GM21723 (cell line): ENCODE data around the gene STAG1.
"Not testable (repeated sequence)": the region's sequence is repeated elsewhere in the genome, so short reads cannot be mapped to it uniquely, and the experiment has no call there.

Source experiments
- ATAC-seq: cut with Tn5 transposase; IDR thresholded peaks from one replicate; pipeline ENCODE4 v1.9.1; 2021; ENCODE audit warnings: mild to moderate bottlenecking, moderate library complexity; ENCODE audit not compliant: unreplicated experiment

STAG1 gene

GRCh38 chr3:136432685-136433084, 319.5 kb downstream of the STAG1 start:
- ATAC-seq = no peak

DNA sequence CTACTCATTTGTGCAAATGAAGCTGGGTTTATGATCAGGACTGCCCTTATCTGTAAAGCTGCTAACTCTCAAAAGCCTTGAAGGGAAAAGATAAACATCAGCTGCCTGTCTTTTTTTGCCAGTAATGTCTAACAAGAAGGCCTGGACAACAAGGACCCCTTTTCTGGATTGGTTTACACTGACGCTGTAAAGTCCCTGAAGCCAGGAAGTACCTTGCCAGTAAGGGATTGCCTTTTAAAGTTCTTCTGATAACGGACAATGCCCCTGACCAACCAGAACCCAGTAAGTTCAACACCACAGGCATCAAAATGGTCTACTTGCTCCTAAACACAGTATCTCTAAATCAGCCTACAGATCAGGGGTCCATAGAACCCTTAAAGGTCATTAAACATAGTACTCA, 324.0 kb downstream of the STAG1 start:
- ATAC-seq = no peak

- ATAC-seq = no peak
These were observed 324.9 kb downstream of the STAG1 start for GRCh38 chr3:136427236-136427635.

DNA sequence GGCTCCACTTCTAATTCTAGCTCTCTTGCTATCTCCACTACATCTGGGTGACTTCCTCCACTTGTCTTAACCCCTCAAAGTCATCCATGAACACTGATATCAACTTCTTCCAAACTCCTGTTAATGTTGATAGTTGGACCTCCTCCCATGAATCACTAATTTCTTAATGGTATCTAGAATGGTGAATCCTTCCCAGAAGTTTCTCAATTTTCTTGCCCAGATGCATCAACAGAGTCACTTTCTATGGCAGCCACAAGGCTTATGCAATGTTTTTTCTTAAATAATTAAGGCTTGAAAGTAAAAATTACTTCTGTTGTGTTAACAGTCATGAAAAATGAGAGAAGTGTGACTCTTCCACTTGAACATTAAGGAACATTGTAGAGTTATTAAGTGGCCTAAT, 337.7 kb downstream of the STAG1 start:
- no peak for ATAC-seq

DNA sequence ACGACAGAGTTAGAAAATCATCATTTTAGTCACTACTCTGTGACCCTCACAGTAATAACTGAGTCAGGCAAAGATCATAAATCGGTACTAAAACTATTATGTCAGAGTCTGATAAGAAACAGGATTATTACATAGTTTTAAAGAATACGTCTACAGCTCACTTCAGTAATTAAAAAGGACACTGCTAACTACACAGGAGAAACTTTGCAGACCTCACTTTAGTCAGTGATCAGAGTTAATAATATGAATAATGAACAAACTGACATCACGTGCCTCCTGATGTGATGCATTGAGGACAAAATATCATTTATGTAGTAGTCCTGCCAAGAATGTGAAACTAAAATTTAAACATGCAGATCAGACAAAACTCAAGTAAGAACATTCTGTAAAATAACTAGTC, 339.9 kb downstream of the STAG1 start:
- no peak for ATAC-seq

DNA sequence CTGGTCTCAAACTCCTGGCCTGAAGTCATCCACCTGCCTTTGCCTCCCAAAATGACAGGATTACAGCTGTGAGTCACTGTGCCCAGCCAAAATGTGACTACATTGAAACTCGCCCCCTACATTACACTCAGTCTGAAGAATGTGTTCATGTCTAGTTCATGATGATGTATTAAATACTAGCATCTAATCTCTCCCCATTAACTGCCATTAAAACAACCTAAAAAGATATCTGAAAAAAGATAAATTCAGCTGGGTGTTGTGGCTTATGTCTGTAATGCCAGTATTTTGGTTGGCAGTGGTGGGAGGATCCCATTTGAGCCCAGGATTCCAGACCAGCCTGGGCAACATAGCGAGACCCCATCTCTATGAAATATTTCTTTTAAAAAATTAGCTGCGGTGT, 342.6 kb downstream of the STAG1 start:
- ATAC-seq = no peak

GRCh38 chr3:136404056-136404455, 348.1 kb downstream of the STAG1 start:
- no peak for ATAC-seq

- no peak for ATAC-seq
These were observed 355.3 kb downstream of the STAG1 start for GRCh38 chr3:136396916-136397315.

GRCh38 chr3:136390574-136390973, 361.6 kb downstream of the STAG1 start:
- no peak for ATAC-seq

- no peak for ATAC-seq
These were observed 365.1 kb downstream of the STAG1 start for GRCh38 chr3:136387031-136387430.

- peak; percentile 81 for ATAC-seq
These were observed 366.7 kb downstream of the STAG1 start for GRCh38 chr3:136385457-136385856.

- no peak for ATAC-seq
These were observed 371.1 kb downstream of the STAG1 start for GRCh38 chr3:136381051-136381450.

DNA sequence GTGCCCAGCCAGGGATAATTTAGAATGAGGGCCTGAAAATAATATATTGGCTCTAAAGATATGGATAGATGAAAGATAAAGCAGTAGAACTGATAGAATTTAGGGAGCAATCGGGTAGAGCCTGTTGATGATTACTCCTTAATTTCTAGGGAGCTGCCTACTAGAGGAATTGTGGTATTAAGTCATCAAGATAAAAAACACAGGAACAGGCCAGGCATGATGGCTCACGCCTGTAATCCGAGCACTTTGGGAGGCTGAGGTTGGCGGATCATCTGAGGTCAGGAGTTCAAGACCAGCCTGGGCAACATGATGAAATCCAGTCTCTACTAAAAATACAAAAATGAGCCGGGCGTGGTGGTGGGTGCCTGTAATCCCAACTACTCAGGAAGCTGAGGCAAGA, 371.6 kb downstream of the STAG1 start:
- no peak for ATAC-seq

DNA sequence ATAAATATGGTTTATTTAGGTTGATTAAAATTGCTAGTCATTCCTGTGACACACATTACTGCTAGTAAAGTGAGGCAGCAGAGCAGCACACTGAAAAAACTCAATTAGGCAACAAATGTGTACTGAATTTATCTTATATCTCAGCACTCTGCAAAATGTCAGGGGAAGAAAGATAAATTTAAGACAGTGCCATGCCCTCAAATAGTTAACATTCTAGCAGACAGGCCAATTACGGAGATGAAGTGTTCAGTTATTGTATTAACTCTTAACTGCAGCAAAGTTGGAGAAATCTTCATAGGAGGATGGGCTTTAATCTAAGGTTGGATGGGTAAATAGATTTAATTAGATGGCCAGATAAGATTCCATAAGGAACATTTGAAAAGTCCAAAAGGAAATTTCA, 374.2 kb downstream of the STAG1 start:
- no peak for ATAC-seq

DNA sequence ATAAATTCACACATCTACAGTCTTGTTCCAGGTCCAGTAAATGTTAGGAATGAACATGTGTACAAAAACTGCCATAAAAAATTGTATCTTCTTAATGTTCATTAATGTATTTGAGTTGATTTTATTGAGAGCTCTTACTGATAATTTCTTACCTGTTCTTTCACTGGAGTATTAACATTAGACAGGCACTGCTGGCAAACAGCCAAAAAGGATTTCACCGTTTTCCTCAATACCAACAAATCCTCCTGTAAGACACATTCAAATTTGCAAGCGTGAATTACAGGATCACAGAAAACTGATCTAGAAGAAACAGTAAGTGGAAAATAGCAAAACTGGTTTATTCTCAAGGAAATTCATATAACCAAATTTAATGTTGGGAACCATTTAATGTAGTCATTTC, 374.7 kb downstream of the STAG1 start:
- ATAC-seq = no peak

- not testable (repeated sequence) for ATAC-seq
These were observed 376.4 kb downstream of the STAG1 start for GRCh38 chr3:136375800-136376199.

GRCh38 chr3:136366289-136366688, 385.9 kb downstream of the STAG1 start:
- ATAC-seq = no peak

- ATAC-seq = peak; percentile 77
These were observed 398.7 kb downstream of the STAG1 start for GRCh38 chr3:136353461-136353860.

DNA sequence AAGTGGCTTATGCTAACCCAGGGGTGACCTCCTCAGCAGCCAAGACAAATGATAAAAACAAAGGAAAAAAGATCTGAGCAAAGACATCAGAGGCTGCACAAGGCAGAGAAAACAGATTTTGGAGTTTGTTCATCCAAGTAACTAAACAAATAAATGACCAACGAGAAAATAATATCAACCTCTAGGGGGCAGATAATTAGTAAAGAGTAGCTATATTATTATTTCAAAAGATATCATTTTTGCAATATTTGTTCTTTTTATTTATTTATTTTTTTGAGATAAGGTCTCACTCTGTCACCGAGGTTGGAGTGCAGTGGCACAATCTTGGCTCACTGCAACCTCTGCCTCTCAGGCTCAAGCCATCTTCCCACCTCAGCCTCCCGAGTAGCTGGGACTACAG, 400.3 kb downstream of the STAG1 start:
- ATAC-seq = no peak

GRCh38 chr3:136351351-136351750, 400.8 kb downstream of the STAG1 start:
- no peak for ATAC-seq

- ATAC-seq = no peak
These were observed 401.6 kb downstream of the STAG1 start for GRCh38 chr3:136350557-136350956.

DNA sequence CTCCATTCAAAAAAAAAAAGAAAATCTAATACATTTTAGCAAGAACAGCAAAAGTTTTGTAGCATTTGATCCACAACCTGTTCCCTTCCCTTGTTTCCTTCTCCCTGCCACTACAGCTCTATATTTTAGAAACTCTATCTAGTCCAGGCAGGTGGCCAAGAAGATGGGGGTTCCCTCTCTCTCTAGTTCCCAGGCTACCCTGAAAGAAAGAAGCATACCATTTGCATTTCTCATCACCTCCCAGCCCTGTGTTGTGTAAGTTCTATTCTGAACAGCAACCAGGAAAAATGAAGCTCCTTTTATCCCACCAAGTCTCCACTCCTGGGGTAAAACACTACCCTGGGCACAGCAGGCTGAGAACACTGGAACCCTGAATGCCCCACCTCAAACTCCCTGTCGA, 402.0 kb downstream of the STAG1 start:
- no peak for ATAC-seq

- no peak for ATAC-seq
These were observed 405.7 kb downstream of the STAG1 start for GRCh38 chr3:136346486-136346885.
